ENCODE measurements around the gene CDK18.
"Not testable (repeated sequence)": the region's sequence is repeated elsewhere in the genome, so short reads cannot be mapped to it uniquely, and the experiment has no call there.

The CDK18 gene

DNA sequence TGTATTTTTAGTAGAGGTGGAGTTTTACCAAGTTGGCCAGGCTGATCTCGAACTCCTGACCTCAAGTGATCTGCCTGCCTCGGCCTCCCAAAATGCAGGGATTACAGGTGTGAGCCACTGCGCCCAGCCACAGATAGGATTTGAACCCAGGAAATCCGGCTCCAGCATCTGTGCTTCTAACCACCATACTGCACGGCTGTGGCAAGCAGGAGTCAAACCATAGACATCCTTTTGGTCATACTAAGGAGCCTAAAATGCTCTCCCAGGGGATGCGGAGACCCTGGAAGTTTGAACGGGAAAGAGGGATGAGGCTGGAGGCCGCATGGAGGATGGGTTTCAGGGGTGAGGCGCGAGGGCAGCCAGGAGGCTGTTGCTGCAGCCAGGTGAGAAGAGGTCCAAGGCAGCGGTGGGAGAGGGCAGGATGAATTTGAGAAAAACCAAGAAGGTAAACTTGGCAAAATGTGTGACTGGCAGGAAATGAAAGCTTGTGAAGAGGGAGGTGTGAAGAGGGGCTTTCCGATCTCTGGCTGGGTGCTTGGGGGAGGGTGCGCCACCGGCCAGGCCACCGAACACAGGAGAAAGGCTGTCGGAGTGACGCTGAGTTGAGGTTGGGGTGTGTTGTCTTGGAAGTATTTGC is 24.0 kb upstream of the CDK18 start:
- Histone ChIP-seq H3K9me3 (ENCODE audit: insufficient read depth, low read length, severe bottlenecking) (no peaks in the 10 kb centered on the region), H3K27me3 (ENCODE audit: insufficient read depth, low read length, poor library complexity) (peaks cover 21% of the 10 kb centered on the region), H3K4me1 (ENCODE audit: insufficient read depth, low read length) (no peaks in the 10 kb centered on the region), H3K79me2 (ENCODE audit: insufficient read depth, low read length) (no peaks in the 10 kb centered on the region), H3K9ac (ENCODE audit: low read depth, low read length) (no peak overlapping the region), H3K4me2 (ENCODE audit: insufficient read depth, low read length) (no peak overlapping the region), H3K27ac (ENCODE audit: low read length) (no peak overlapping the region), H3K36me3 (ENCODE audit: insufficient read depth, low read length) (no peaks in the 10 kb centered on the region), H3K4me3 (ENCODE audit: low read depth in 1 of 2, low read length in 2 of 2) (no peak overlapping the region), H2AFZ (ENCODE audit: low read depth, low read length) (no peak overlapping the region), H4K20me1 (ENCODE audit: insufficient read depth, low read length) (peaks cover 4% of the 10 kb centered on the region)
- DNase-seq = no peak
- TF ChIP-seq, protein P1, sequence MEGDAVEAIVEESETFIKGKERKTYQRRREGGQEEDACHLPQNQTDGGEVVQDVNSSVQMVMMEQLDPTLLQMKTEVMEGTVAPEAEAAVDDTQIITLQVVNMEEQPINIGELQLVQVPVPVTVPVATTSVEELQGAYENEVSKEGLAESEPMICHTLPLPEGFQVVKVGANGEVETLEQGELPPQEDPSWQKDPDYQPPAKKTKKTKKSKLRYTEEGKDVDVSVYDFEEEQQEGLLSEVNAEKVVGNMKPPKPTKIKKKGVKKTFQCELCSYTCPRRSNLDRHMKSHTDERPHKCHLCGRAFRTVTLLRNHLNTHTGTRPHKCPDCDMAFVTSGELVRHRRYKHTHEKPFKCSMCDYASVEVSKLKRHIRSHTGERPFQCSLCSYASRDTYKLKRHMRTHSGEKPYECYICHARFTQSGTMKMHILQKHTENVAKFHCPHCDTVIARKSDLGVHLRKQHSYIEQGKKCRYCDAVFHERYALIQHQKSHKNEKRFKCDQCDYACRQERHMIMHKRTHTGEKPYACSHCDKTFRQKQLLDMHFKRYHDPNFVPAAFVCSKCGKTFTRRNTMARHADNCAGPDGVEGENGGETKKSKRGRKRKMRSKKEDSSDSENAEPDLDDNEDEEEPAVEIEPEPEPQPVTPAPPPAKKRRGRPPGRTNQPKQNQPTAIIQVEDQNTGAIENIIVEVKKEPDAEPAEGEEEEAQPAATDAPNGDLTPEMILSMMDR (IDR thresholded peaks at IDR 0.05; ENCODE audit: borderline replicate concordance, extremely low read depth, low read length, poor library complexity, severe bottlenecking) = no peak
- TF ChIP-seq EZH2 (IDR thresholded peaks at IDR 0.05; ENCODE audit: borderline replicate concordance, low read depth, low read length, severe bottlenecking) = no peak
- no peak for ATAC-seq (ENCODE audit: insufficient read depth, low read depth)

DNA sequence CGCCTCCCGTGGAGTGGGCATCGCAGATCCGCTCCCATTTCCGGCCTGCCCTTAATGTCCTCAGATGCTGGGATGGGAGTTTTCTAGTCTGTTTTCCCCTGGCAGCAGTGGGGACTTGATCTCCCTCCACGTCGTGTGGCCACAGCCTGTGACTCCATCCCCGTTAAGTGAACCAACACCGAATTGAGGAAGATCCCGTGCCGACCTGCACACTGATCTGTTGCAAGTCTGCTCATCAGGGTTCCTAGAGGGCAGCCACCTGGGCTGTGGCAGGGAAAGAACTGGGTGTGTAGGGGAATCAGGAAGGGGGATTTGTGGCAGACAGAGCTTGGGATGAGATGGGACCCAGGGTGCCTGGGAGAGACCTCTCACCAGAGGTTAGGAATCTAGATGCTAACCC is 23.3 kb upstream of the CDK18 start:
- Histone ChIP-seq H3K9me3 (ENCODE audit: insufficient read depth, low read length, severe bottlenecking) (no peaks in the 10 kb centered on the region), H4K20me1 (ENCODE audit: insufficient read depth, low read length) (peaks cover 4% of the 10 kb centered on the region), H3K27me3 (ENCODE audit: insufficient read depth, low read length, poor library complexity) (peaks cover 21% of the 10 kb centered on the region), H3K36me3 (ENCODE audit: insufficient read depth, low read length) (no peaks in the 10 kb centered on the region), H3K4me3 (ENCODE audit: low read depth in 1 of 2, low read length in 2 of 2) (no peak overlapping the region), H3K27ac (ENCODE audit: low read length) (no peak overlapping the region), H2AFZ (ENCODE audit: low read depth, low read length) (no peak overlapping the region), H3K4me2 (ENCODE audit: insufficient read depth, low read length) (no peak overlapping the region), H3K79me2 (ENCODE audit: insufficient read depth, low read length) (no peaks in the 10 kb centered on the region), H3K9ac (ENCODE audit: low read depth, low read length) (no peak overlapping the region), H3K4me1 (ENCODE audit: insufficient read depth, low read length) (no peaks in the 10 kb centered on the region)
- TF ChIP-seq EZH2 (IDR thresholded peaks at IDR 0.05; ENCODE audit: borderline replicate concordance, low read depth, low read length, severe bottlenecking) = no peak
- TF ChIP-seq, protein P1 (IDR thresholded peaks at IDR 0.05; ENCODE audit: borderline replicate concordance, extremely low read depth, low read length, poor library complexity, severe bottlenecking) = no peak
- ATAC-seq (ENCODE audit: insufficient read depth, low read depth) = no peak
- DNase-seq = no peak

DNA sequence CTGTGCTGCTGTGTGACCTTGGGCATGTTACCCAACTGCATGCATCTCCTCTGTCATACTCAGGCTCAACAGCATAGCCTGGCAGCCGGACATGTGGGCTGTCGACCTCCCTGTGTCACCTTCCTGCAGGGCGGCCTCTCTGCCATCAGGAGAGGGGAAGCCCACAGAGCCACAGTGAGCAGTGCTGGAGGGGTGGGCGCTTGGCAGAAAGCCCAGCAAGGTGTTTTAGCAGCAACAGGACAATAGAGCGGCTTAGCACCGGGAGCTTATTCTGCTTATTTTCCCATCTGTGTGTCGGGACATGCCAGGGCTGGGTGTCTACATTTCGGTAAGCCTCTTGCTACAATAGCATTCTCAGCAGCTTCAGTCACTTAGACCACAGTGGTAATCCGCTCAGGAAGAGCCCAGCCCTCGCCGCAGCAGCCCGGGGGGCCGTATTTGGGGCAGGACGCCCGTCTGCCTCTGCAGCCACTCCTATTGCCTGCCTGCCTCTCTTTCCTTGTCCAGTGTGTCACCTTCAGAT is 22.8 kb upstream of the CDK18 start:
- no peak overlapping the region for H3K9ac ChIP-seq (ENCODE audit: low read depth, low read length)
- no peaks in the 10 kb centered on the region for H3K36me3 ChIP-seq (ENCODE audit: insufficient read depth, low read length)
- no peak overlapping the region for H3K4me3 ChIP-seq (ENCODE audit: low read depth in 1 of 2, low read length in 2 of 2)
- no peak overlapping the region for H3K4me2 ChIP-seq (ENCODE audit: insufficient read depth, low read length)
- no peaks in the 10 kb centered on the region for H3K9me3 ChIP-seq (ENCODE audit: insufficient read depth, low read length, severe bottlenecking)
- peaks cover 21% of the 10 kb centered on the region for H3K27me3 ChIP-seq (ENCODE audit: insufficient read depth, low read length, poor library complexity)
- peaks cover 4% of the 10 kb centered on the region for H4K20me1 ChIP-seq (ENCODE audit: insufficient read depth, low read length)
- no peak for DNase-seq
- H3K79me2 ChIP-seq (ENCODE audit: insufficient read depth, low read length) = no peaks in the 10 kb centered on the region
- ATAC-seq (ENCODE audit: insufficient read depth, low read depth) = no peak
- no peaks in the 10 kb centered on the region for H3K4me1 ChIP-seq (ENCODE audit: insufficient read depth, low read length)
- H2AFZ ChIP-seq (ENCODE audit: low read depth, low read length) = no peak overlapping the region
- H3K27ac ChIP-seq (ENCODE audit: low read length) = no peak overlapping the region
- TF ChIP-seq, protein P1 (IDR thresholded peaks at IDR 0.05; ENCODE audit: borderline replicate concordance, extremely low read depth, low read length, poor library complexity, severe bottlenecking) = no peak
- no peak for TF ChIP-seq EZH2 (IDR thresholded peaks at IDR 0.05; ENCODE audit: borderline replicate concordance, low read depth, low read length, severe bottlenecking)

DNA sequence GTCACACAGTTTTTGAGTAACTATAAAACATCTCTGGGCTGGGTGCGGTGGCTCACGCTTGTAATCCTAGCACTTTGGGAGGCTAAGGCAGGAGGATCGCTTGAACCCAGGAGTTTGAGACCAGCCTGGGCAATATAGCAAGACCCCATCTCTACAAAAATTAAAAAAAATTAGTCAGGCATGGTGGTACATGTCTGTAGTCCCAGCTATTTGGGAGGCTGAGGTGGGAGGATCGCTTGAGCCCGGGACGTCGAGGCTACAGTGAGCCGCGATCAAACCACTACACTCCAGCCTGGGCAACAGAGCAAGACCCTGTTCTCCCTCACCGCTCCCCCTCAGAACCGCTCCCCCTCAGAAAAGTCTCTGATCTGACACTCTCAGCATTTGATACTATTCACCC is 21.9 kb upstream of the CDK18 start:
- not testable (repeated sequence) for H3K27ac ChIP-seq (ENCODE audit: low read length); DNase-seq

More for the DNA sequence above, 21.9 kb upstream of the CDK18 start:
- not testable (repeated sequence) for H3K4me1 ChIP-seq (ENCODE audit: insufficient read depth, low read length); H3K9me3 ChIP-seq (ENCODE audit: insufficient read depth, low read length, severe bottlenecking); H3K4me3 ChIP-seq (ENCODE audit: low read depth in 1 of 2, low read length in 2 of 2); H3K9ac ChIP-seq (ENCODE audit: low read depth, low read length); H3K4me2 ChIP-seq (ENCODE audit: insufficient read depth, low read length); ATAC-seq (ENCODE audit: insufficient read depth, low read depth); H4K20me1 ChIP-seq (ENCODE audit: insufficient read depth, low read length); H2AFZ ChIP-seq (ENCODE audit: low read depth, low read length); H3K36me3 ChIP-seq (ENCODE audit: insufficient read depth, low read length); H3K79me2 ChIP-seq (ENCODE audit: insufficient read depth, low read length)
- peaks cover 21% of the 10 kb centered on the region for H3K27me3 ChIP-seq (ENCODE audit: insufficient read depth, low read length, poor library complexity)

All from DND-41 (cell line).